Transverse colon (tissue), 4 donors: ENCODE measurements around the gene USP6NL.

Source experiments
- CTCF ChIP-seq, 5 experiments: fragments of 200-600 bp in 3 of 5; fragments of 450-650 bp in 2 of 5; sonication (generic) in 3 of 5; IDR thresholded peaks; 1 replicate in 2 of 5; 2 replicates in 3 of 5; pipeline ENCODE4 v1.5.1; 2016 to 2017; ENCODE audit warnings: antibody characterized with exemption in 5 of 5, inconsistent platforms in 3 of 5, mild to moderate bottlenecking in 2 of 5, moderate library complexity in 1 of 5
- EP300 ChIP-seq: sonication (generic); formaldehyde crosslinking; IDR thresholded peaks from one replicate; pipeline ENCODE4 v1.6.1; 2017; ENCODE audit warnings: antibody characterized with exemption, low read depth
- POLR2AphosphoS5 ChIP-seq, 3 donors: sonication (generic); formaldehyde crosslinking; IDR thresholded peaks; one replicate each; pipeline ENCODE4 v1.6.1; 2016; ENCODE audit warnings: antibody characterized with exemption in 3 of 3

GRCh38 chr10:11626071-11626470 lies 14.6 kb upstream of the USP6NL start:
- no peak for TF ChIP-seq CTCF (IDR thresholded peaks at IDR 0.05)
- TF ChIP-seq EP300, result no peak
- TF ChIP-seq POLR2AphosphoS5 (IDR thresholded peaks at IDR 0.05), result no peak
